ENCODE results near the gene HOXC9. TPM values are rescaled to one million over a fixed set of nuclear protein-coding genes. Genes with fewer than 3 reads are reported as not detected.

Gene HOXC9
- total RNA-seq, 1 experiment from 2014 or later: not detected

DNA sequence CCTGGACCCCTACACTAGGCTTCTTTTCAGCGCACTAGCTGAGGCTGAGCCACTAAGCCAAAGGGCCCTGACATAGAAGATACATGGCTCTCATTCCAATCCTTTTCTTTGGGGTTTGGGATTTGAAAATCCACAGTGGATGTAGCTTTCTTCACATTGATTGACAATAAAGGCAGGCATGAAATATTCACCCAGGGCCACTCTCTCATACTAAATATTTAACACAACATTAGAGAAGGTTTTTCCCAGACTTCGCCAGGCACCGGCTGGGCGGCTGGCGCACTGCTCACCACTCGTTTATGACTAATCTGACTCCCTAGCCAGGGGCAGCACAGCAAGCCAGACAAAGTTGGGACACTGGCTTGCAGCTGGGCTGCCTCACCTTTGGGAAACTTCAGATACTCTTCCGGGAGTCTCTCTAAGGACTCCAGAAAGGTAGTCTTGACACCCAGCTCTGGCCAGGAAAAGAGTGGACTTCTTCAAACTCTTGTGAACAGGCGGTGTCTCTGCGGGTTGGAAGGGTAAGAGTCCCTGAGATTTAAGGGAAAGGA lies 27.7 kb upstream of the HOXC9 start:
- Histone ChIP-seq H2BK5ac (ENCODE audit: insufficient read length, low read length) (no peak overlapping the region), H4K5ac (ENCODE audit: insufficient read length, low read depth, low read length) (no peak overlapping the region), H3K18ac (ENCODE audit: insufficient read length, low read depth, low read length) (no peak overlapping the region), H4K8ac (replicated peaks; ENCODE audit: insufficient read length, low read depth, low read length) (no peak overlapping the region), H2AFZ (ENCODE audit: low read length) (no peak overlapping the region), H3K27me3 (ENCODE audit: insufficient read depth, low read length) (peaks cover 99% of the 10 kb centered on the region), H3K4ac (ENCODE audit: low read depth, low read length) (no peak overlapping the region), H3K79me1 (ENCODE audit: insufficient read depth, low read depth, low read length, poor library complexity, severe bottlenecking) (no peaks in the 10 kb centered on the region), H4K20me1 (ENCODE audit: control insufficient read depth, insufficient read depth, insufficient read length) (no peaks in the 10 kb centered on the region), H2BK20ac (ENCODE audit: low read depth, low read length, poor library complexity, severe bottlenecking) (no peak overlapping the region), H3K4me2 (ENCODE audit: insufficient read depth, insufficient read length, low read length) (no peak overlapping the region), H2BK15ac (ENCODE audit: low read depth, low read length) (no peak overlapping the region; the same call in 1 of the 2 replicates), H3K14ac (ENCODE audit: insufficient read depth, low read length) (no peak overlapping the region), H3K56ac (ENCODE audit: insufficient read length, low read depth, low read length) (no peak overlapping the region), H3K9ac (ENCODE audit: extremely low read depth, insufficient read length, low read length) (no peak overlapping the region), H3K4me1 (ENCODE audit: insufficient read depth, low read length) (no peaks in the 10 kb centered on the region), H4K91ac (ENCODE audit: insufficient read length, low read depth, low read length) (no peak overlapping the region), H3T11ph (ENCODE audit: low read length) (no peak overlapping the region), H2BK120ac (ENCODE audit: low read depth, low read length, poor library complexity, severe bottlenecking) (no peak overlapping the region), H3K9me3 (ENCODE audit: control insufficient read depth, low read depth, low read length) (no peaks in the 10 kb centered on the region), H3K23ac (ENCODE audit: insufficient read length, low read depth, low read length) (no peak overlapping the region), H2AK5ac (ENCODE audit: insufficient read length, low read length) (no peak overlapping the region), H3K23me2 (ENCODE audit: insufficient read length, low read depth, low read length, poor library complexity, severe bottlenecking) (no peaks in the 10 kb centered on the region), H3K27ac (ENCODE audit: insufficient read length, low read depth, low read length) (no peak overlapping the region), H3K79me2 (ENCODE audit: insufficient read depth, low read length) (no peaks in the 10 kb centered on the region), H2BK12ac (ENCODE audit: insufficient read length, low read depth, low read length) (no peak overlapping the region)
- Mint-ChIP-seq H3K4me1 (peaks cover 14 to 21% of the 10 kb centered on the region in 2 experiments), H3K9me3 (peaks cover 8 to 11% of the 10 kb centered on the region in 2 experiments; a peak in 4 of 5 replicates), H3K36me3 (ENCODE audit: insufficient read depth in 1 of 3, low read depth in 3 of 3) (peaks cover 0 to 8% (median 3%) of the 10 kb centered on the region in 3 experiments; a peak in 3 of 7 replicates), H3K27me3 (ENCODE audit: low read depth) (peaks cover 100% of the 10 kb centered on the region), H3K4me3 (no peak overlapping the region), H3K27ac (no peak overlapping the region)
- no CpG with 5 or more reads among the region's 9 CpGs for WGBS (ENCODE audit: extremely low coverage, insufficient read length, low lambda C conversion rate)
- no peak for DNase-seq
- TF ChIP-seq, protein P1, sequence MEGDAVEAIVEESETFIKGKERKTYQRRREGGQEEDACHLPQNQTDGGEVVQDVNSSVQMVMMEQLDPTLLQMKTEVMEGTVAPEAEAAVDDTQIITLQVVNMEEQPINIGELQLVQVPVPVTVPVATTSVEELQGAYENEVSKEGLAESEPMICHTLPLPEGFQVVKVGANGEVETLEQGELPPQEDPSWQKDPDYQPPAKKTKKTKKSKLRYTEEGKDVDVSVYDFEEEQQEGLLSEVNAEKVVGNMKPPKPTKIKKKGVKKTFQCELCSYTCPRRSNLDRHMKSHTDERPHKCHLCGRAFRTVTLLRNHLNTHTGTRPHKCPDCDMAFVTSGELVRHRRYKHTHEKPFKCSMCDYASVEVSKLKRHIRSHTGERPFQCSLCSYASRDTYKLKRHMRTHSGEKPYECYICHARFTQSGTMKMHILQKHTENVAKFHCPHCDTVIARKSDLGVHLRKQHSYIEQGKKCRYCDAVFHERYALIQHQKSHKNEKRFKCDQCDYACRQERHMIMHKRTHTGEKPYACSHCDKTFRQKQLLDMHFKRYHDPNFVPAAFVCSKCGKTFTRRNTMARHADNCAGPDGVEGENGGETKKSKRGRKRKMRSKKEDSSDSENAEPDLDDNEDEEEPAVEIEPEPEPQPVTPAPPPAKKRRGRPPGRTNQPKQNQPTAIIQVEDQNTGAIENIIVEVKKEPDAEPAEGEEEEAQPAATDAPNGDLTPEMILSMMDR (conservative IDR thresholded peaks at IDR 0.05): no peak
